ENCODE data around the gene ST3GAL5.

GRCh38 chr2:85935746-85936208 lies 47.0 kb upstream of the ST3GAL5 start:
- TF ChIP-seq CTCF (conservative IDR thresholded peaks at IDR 0.05; ENCODE audit: low read depth in 2 of 2) (no peak), EZH2phosphoT487 (IDR thresholded peaks at IDR 0.05; ENCODE audit: unreplicated experiment) (no peak), POLR2AphosphoS5 (IDR thresholded peaks at IDR 0.05; ENCODE audit: low read depth) (no peak), REST (IDR thresholded peaks at IDR 0.05; ENCODE audit: unreplicated experiment) (no peak), EZH2 (IDR thresholded peaks at IDR 0.05; ENCODE audit: low read depth, unreplicated experiment) (no peak), CREB1 (CRISPR knock-in tag; IDR thresholded peaks at IDR 0.05; ENCODE audit: low read depth) (no peak), ZNF114 (CRISPR knock-in tag; IDR thresholded peaks at IDR 0.05) (no peak), JUNB (IDR thresholded peaks at IDR 0.05; ENCODE audit: unreplicated experiment) (no peak), STAT1 (IDR thresholded peaks at IDR 0.05; ENCODE audit: unreplicated experiment) (no peak)

Measured in GM23338 (cell line).